Mesenchymal stem cell (in vitro differentiated cells and primary cell): ENCODE measurements around the gene FOXK2.
A peak's percentile ranks its signal among the peaks of the same experiment; 100 is the strongest.

Experiments used
- DNase-seq: peaks from one replicate; pipeline ENCODE4 v3.0.0-alpha.2; 2013
- H2AFZ ChIP-seq: one replicate; pipeline ENCODE4 v1.6.1; 2013; ENCODE audit warnings: low read depth, mild to moderate bottlenecking, control low read depth, inconsistent platforms, low read length, moderate library complexity
- H2AK5ac ChIP-seq: 2 replicates; pipeline ENCODE4 v1.6.1; 2013; ENCODE audit warnings: low read length, moderate library complexity, mild to moderate bottlenecking, inconsistent platforms; ENCODE audit not compliant: severe bottlenecking
- H2BK120ac ChIP-seq: one replicate; pipeline ENCODE4 v1.6.1; 2013; ENCODE audit warnings: low read depth, mild to moderate bottlenecking, inconsistent platforms, low read length, moderate library complexity
- H2BK12ac ChIP-seq, 2 experiments: one replicate each; pipeline ENCODE4 v1.6.1; 2013; ENCODE audit warnings: inconsistent platforms in 2 of 2, low read length in 2 of 2, mild to moderate bottlenecking in 2 of 2, moderate library complexity in 2 of 2, control low read depth in 1 of 2
- H2BK15ac ChIP-seq: one replicate; pipeline ENCODE4 v1.6.1; 2013; ENCODE audit warnings: mild to moderate bottlenecking, low read depth, inconsistent platforms; ENCODE audit not compliant: poor library complexity, severe bottlenecking
- H2BK5ac ChIP-seq: 2 replicates; pipeline ENCODE4 v1.6.1; 2013; ENCODE audit warnings: low read depth, mild to moderate bottlenecking, low read length, control low read depth, inconsistent platforms; ENCODE audit not compliant: poor library complexity, severe bottlenecking
- H3K14ac ChIP-seq, 2 experiments: one replicate each; pipeline ENCODE4 v1.6.1; 2013; ENCODE audit warnings: inconsistent platforms in 2 of 2, low read length in 2 of 2, control low read depth in 1 of 2, mild to moderate bottlenecking in 1 of 2, moderate library complexity in 1 of 2
- H3K18ac ChIP-seq, 2 experiments: one replicate each; pipeline ENCODE4 v1.6.1; 2013; ENCODE audit warnings: inconsistent platforms in 2 of 2, low read length in 2 of 2, control low read depth in 1 of 2, low read depth in 1 of 2, mild to moderate bottlenecking in 1 of 2
- H3K23ac ChIP-seq, 2 experiments: one replicate each; pipeline ENCODE4 v1.6.1; 2013; ENCODE audit warnings: inconsistent platforms in 2 of 2, low read length in 2 of 2, mild to moderate bottlenecking in 2 of 2, moderate library complexity in 2 of 2, control low read depth in 1 of 2
- H3K27ac ChIP-seq: 2 replicates; pipeline ENCODE4 v1.5.1; 2013; ENCODE audit warnings: mild to moderate bottlenecking, moderate library complexity, low read length, control low read depth, inconsistent platforms; ENCODE audit not compliant: poor library complexity, severe bottlenecking
- H3K27me3 ChIP-seq, 2 experiments: 2 replicates each; pipeline versions ENCODE4 v1.6.1 to v1.7.0; 2013; ENCODE audit warnings: low read length in 2 of 2, mild to moderate bottlenecking in 2 of 2, moderate library complexity in 2 of 2, control low read depth in 1 of 2, inconsistent platforms in 1 of 2; ENCODE audit not compliant: control insufficient read depth in 1 of 2, insufficient read depth in 1 of 2
- H3K36me3 ChIP-seq, 2 experiments: 2 replicates each; pipeline versions ENCODE4 v1.6.1 to v1.7.0; 2013; ENCODE audit warnings: low read length in 2 of 2, control low read depth in 1 of 2, inconsistent platforms in 1 of 2, low read depth in 1 of 2, mild to moderate bottlenecking in 1 of 2; ENCODE audit not compliant: insufficient read depth in 2 of 2, control insufficient read depth in 1 of 2
- H3K4ac ChIP-seq, 2 experiments: one replicate each; pipeline ENCODE4 v1.6.1; 2013; ENCODE audit warnings: inconsistent platforms in 2 of 2, low read length in 2 of 2, mild to moderate bottlenecking in 2 of 2, moderate library complexity in 2 of 2, control low read depth in 1 of 2, low read depth in 1 of 2
- H3K4me1 ChIP-seq: 2 replicates; pipeline ENCODE4 v1.6.1; 2013; ENCODE audit warnings: low read depth, low read length, control low read depth; ENCODE audit not compliant: control insufficient read depth, insufficient read depth
- H3K4me2 ChIP-seq: 2 replicates; pipeline ENCODE4 v1.6.1; 2013; ENCODE audit warnings: low read length, mild to moderate bottlenecking, inconsistent platforms; ENCODE audit not compliant: poor library complexity, severe bottlenecking
- H3K4me3 ChIP-seq, 2 experiments: 2 replicates each; pipeline versions ENCODE4 v1.5.1 to v1.7.0; 2013; ENCODE audit warnings: low read length in 2 of 2, mild to moderate bottlenecking in 2 of 2, control low read depth in 1 of 2, low read depth in 1 of 2; ENCODE audit not compliant: insufficient read depth in 1 of 2
- H3K79me1 ChIP-seq: replicated peaks from 2 replicates; pipeline ENCODE4 v1.6.1; 2013; ENCODE audit warnings: mild to moderate bottlenecking, control low read depth, low read length, inconsistent platforms; ENCODE audit not compliant: poor library complexity, severe bottlenecking
- H3K9ac ChIP-seq: 2 replicates; pipeline ENCODE4 v1.7.0; 2013; ENCODE audit warnings: mild to moderate bottlenecking, low read length, moderate library complexity
- H3K9me3 ChIP-seq: 2 replicates; pipeline ENCODE4 v1.7.0; 2013; ENCODE audit warnings: mild to moderate bottlenecking, low read length; ENCODE audit not compliant: control insufficient read depth
- H4K8ac ChIP-seq: one replicate; pipeline ENCODE4 v1.6.1; 2013; ENCODE audit warnings: inconsistent platforms, mild to moderate bottlenecking, low read length, moderate library complexity
- H4K91ac ChIP-seq: one replicate; pipeline ENCODE4 v1.6.1; 2013; ENCODE audit warnings: mild to moderate bottlenecking, low read length, inconsistent platforms
- WGBS: methylation state at CpG from one replicate; pipeline ENCODE4 v1.1.7; 2013; ENCODE audit warnings: mixed read lengths; 5-methylcytosine and 5-hydroxymethylcytosine counted together

The FOXK2 gene

DNA sequence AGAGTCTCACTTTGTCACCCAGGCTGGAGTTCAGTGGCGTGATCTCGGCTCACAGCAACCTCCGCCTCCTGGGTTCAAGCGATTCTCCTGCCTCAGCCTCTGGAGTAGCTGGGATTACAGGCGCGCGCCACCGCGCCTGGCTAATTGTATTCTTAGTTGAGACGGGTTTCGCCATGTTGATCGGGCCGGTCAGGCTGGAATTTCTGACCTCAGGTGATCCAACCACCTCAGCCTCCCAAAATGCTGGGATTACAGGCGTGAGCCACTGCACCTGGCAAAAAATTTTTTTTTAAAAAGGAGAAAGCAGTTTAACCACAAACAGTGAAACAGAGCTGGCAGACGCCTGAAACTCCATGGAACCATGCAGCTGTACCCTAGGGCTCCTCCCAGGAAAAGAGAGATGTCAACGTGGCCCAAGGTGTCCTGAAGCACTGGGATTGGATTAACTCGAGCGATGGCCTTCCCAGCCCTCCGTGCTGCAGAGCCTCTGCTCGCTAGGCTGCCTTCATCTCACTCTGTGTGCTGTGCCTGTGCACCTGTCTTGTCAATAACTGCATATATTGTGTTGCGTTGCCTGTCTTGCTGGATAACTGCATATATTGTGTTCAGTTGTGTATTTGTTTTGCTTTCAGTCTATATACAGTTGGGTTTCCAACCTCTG lies 29.6 kb upstream of the FOXK2 start:
- Histone ChIP-seq H3K18ac (no peak overlapping the region), H2BK15ac (no peak overlapping the region), H2BK5ac (no peak overlapping the region), H2AFZ (no peak overlapping the region), H2BK120ac (no peak overlapping the region), H3K14ac (no peak overlapping the region), H4K8ac (no peak overlapping the region), H3K27ac (no peak overlapping the region), H3K23ac (no peak overlapping the region), H3K4me3 (no peak overlapping the region), H3K79me1 (no peaks in the 10 kb centered on the region), H3K27me3 (no peaks in the 10 kb centered on the region), H3K4me2 (no peak overlapping the region), H3K9ac (no peak overlapping the region), H3K4me1 (peaks cover 15% of the 10 kb centered on the region), H3K36me3 (peaks cover 27 to 47% of the 10 kb centered on the region in 2 experiments), H3K4ac (no peak overlapping the region), H3K9me3 (no peaks in the 10 kb centered on the region), H4K91ac (no peak overlapping the region), H2AK5ac (no peak overlapping the region), H2BK12ac (no peak overlapping the region)
- DNase-seq = no peak
- WGBS = 94% methylated on average over 21 of the region's 21 CpGs

DNA sequence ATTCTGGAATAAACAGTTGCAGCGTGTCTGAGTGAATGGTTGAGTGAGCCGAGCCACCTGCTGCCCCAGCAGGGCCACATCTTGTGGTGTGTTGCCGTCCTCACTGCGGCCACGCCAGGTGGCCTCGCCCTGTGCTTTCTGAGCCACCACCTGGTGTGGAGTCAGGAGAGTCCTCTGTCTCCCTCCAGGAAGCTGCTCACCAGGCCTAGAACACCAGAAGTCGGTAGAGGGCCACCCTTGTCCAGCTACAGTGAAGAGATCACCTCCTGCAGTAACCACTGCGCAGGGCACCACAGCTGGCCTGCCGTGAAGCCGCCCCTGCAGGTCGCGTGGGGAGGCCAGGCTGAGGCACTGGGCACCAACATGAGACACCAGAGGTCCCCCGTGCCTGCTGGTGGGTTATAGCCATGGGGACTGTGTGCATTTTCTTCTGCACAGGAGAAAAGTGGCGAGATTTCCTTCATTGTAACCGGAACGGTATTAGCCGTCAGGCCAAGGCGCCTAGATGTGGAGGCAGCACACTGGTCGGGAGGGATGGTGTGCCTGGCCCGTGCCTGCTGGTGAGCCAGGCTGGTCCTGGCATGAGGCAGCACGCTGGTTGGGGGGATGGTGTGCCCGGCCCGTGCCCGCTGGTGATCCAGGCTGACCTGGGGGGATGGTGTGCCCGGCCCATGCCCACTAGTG lies 28.9 kb upstream of the FOXK2 start:
- H3K18ac ChIP-seq = no peak overlapping the region
- peaks cover 21 to 42% of the 10 kb centered on the region in 2 experiments for H3K36me3 ChIP-seq
- H3K4me1 ChIP-seq = peaks cover 15% of the 10 kb centered on the region
- H3K27me3 ChIP-seq = no peaks in the 10 kb centered on the region
- H2BK12ac ChIP-seq = no peak overlapping the region
- no peak overlapping the region for H2AFZ ChIP-seq
- no peak overlapping the region for H3K4me2 ChIP-seq
- H2BK120ac ChIP-seq = no peak overlapping the region
- WGBS = 92% methylated on average over 25 of the region's 25 CpGs
- DNase-seq = no peak
- no peaks in the 10 kb centered on the region for H3K9me3 ChIP-seq
- no peak overlapping the region for H3K14ac ChIP-seq
- no peak overlapping the region for H4K91ac ChIP-seq
- no peak overlapping the region for H2BK5ac ChIP-seq
- H3K79me1 ChIP-seq = no peaks in the 10 kb centered on the region
- no peak overlapping the region for H2BK15ac ChIP-seq
- no peak overlapping the region for H3K9ac ChIP-seq
- no peak overlapping the region for H2AK5ac ChIP-seq
- no peak overlapping the region for H3K4ac ChIP-seq
- H3K27ac ChIP-seq = no peak overlapping the region
- peak overlapping the region; percentile 8 for H4K8ac ChIP-seq
- no peak overlapping the region for H3K23ac ChIP-seq
- no peak overlapping the region for H3K4me3 ChIP-seq

DNA sequence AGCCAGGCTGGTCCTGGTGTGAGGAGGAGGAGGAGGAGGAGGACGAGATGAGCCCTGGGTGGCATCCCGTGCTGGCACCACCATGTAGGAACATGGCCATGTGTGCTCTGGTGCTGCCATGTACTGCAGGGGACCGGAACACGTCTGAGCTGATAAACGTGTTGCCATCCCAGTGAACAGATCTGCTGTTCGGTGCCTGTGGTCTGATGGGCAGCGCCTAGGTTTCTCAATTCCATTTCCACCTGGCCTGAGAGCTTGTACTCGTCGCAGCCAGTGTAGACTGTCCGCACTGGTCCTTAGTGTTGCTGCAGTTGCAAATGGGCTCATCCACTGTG lies 28.4 kb upstream of the FOXK2 start:
- H3K27me3 ChIP-seq = no peaks in the 10 kb centered on the region
- no peak overlapping the region for H4K8ac ChIP-seq
- H2BK120ac ChIP-seq = no peak overlapping the region
- H3K9ac ChIP-seq = no peak overlapping the region
- H3K23ac ChIP-seq = no peak overlapping the region
- H3K14ac ChIP-seq = peak overlapping the region in 1 of 2 experiments; percentile 31
- H2BK15ac ChIP-seq = no peak overlapping the region
- H3K4ac ChIP-seq = no peak overlapping the region
- H2AFZ ChIP-seq = no peak overlapping the region
- no peak overlapping the region for H2AK5ac ChIP-seq
- H3K27ac ChIP-seq = no peak overlapping the region
- H3K79me1 ChIP-seq = no peaks in the 10 kb centered on the region
- peaks cover 16 to 37% of the 10 kb centered on the region in 2 experiments for H3K36me3 ChIP-seq
- no peaks in the 10 kb centered on the region for H3K9me3 ChIP-seq
- no peak for DNase-seq
- H2BK12ac ChIP-seq = no peak overlapping the region
- H3K4me1 ChIP-seq = peaks cover 15% of the 10 kb centered on the region
- WGBS = 89% methylated on average over 10 of the region's 10 CpGs
- H2BK5ac ChIP-seq = no peak overlapping the region
- H4K91ac ChIP-seq = no peak overlapping the region
- H3K4me2 ChIP-seq = no peak overlapping the region
- no peak overlapping the region for H3K18ac ChIP-seq
- no peak overlapping the region for H3K4me3 ChIP-seq

DNA sequence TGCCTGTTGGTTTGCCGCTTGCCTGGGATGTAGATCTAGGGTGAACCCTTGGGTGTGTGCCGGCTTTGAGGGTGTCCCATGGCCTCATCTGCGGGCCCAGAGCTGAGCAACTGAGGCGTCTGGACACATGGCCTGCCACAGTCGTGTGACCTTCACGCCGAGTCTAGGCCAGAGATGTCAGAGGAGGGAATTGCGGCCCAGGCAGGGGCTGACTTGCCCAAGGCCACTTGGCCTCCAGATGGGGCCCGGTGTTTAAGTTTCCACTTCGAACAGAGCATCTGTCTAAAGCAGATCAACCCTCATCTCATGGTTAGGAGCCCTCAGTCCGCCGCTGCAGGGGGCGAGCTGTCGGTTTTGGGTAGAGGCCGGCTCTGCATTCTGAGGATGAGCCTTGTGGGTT lies 28.0 kb upstream of the FOXK2 start:
- Histone ChIP-seq H2AFZ (no peak overlapping the region), H3K14ac (peak overlapping the region in 1 of 2 experiments; percentile 31), H3K4me2 (no peak overlapping the region), H2AK5ac (no peak overlapping the region), H3K79me1 (no peaks in the 10 kb centered on the region), H3K4me1 (peaks cover 16% of the 10 kb centered on the region), H3K27ac (no peak overlapping the region), H3K18ac (no peak overlapping the region), H2BK5ac (no peak overlapping the region), H3K9me3 (no peaks in the 10 kb centered on the region), H3K4ac (no peak overlapping the region), H3K9ac (no peak overlapping the region), H2BK12ac (no peak overlapping the region), H4K8ac (no peak overlapping the region), H3K23ac (no peak overlapping the region), H3K36me3 (peaks cover 12 to 33% of the 10 kb centered on the region in 2 experiments), H3K27me3 (no peaks in the 10 kb centered on the region), H2BK120ac (no peak overlapping the region), H3K4me3 (no peak overlapping the region), H2BK15ac (no peak overlapping the region), H4K91ac (no peak overlapping the region)
- DNase-seq = no peak
- 91% methylated on average over 14 of the region's 15 CpGs for WGBS
